Measurements from ENCODE around the gene TRIM26.
"Not testable (repeated sequence)": the region's sequence is repeated elsewhere in the genome, so short reads cannot be mapped to it uniquely, and the experiment has no call there.

The TRIM26 gene

GRCh38 chr6:30154709-30155519, 58.3 kb downstream of the TRIM26 start:
- DNase-seq (ENCODE audit: low read depth): peak; percentile 18

GRCh38 chr6:30154061-30154460, 59.1 kb downstream of the TRIM26 start:
- DNase-seq (ENCODE audit: low read depth): no peak

- no peak for DNase-seq (ENCODE audit: low read depth)
Measured at GRCh38 chr6:30152910-30153610, 60.1 kb downstream of the TRIM26 start.

GRCh38 chr6:30152016-30152673, 61.1 kb downstream of the TRIM26 start:
- DNase-seq (ENCODE audit: low read depth): no peak

GRCh38 chr6:30151580-30151979, 61.6 kb downstream of the TRIM26 start:
- no peak for DNase-seq (ENCODE audit: low read depth)

- DNase-seq (ENCODE audit: low read depth): no peak
Measured at GRCh38 chr6:30150671-30151395, 62.4 kb downstream of the TRIM26 start.

GRCh38 chr6:30149858-30150550, 63.2 kb downstream of the TRIM26 start:
- DNase-seq (ENCODE audit: low read depth): no peak

- DNase-seq (ENCODE audit: low read depth): no peak
Measured at GRCh38 chr6:30149234-30149633, 64.0 kb downstream of the TRIM26 start.

- DNase-seq (ENCODE audit: low read depth): no peak
Measured at GRCh38 chr6:30147096-30147495, 66.1 kb downstream of the TRIM26 start.

- no peak for DNase-seq (ENCODE audit: low read depth)
Measured at GRCh38 chr6:30145818-30146217, 67.4 kb downstream of the TRIM26 start.

- no peak for DNase-seq (ENCODE audit: low read depth)
Measured at GRCh38 chr6:30144811-30145210, 68.4 kb downstream of the TRIM26 start.

GRCh38 chr6:30143780-30144179, 69.4 kb downstream of the TRIM26 start:
- no peak for DNase-seq (ENCODE audit: low read depth)

GRCh38 chr6:30142665-30143064, 70.5 kb downstream of the TRIM26 start:
- DNase-seq (ENCODE audit: low read depth): no peak

- not testable (repeated sequence) for DNase-seq (ENCODE audit: low read depth)
Measured at GRCh38 chr6:30140240-30140639, 73.0 kb downstream of the TRIM26 start.

- DNase-seq (ENCODE audit: low read depth): no peak
Measured at GRCh38 chr6:30136570-30137286, 76.5 kb downstream of the TRIM26 start.

GRCh38 chr6:30135757-30136156, 77.4 kb downstream of the TRIM26 start, which contains the start of gene TRIM40:
Gene TRIM40 (plus strand): TSS chr6:30136140. CDS start chr6:30137037, 897 bp downstream.
- DNase-seq (ENCODE audit: low read depth): no peak

GRCh38 chr6:30135147-30135546, 78.1 kb downstream of the TRIM26 start:
- DNase-seq (ENCODE audit: low read depth): no peak

Data from iris pigment epithelial cell (primary cell).